HEK293T (cell line): ENCODE measurements around the gene NKG7.

Experiments used
- ARNT ChIP-seq: fragments of 450-650 bp; IDR thresholded peaks from 2 replicates; pipeline ENCODE4 v1.6.1; 2017; ENCODE audit warnings: mild to moderate bottlenecking
- BHLHE40 ChIP-seq: fragments of 450-650 bp; IDR thresholded peaks from 2 replicates; pipeline ENCODE4 v1.6.1; 2016; ENCODE audit warnings: mild to moderate bottlenecking, moderate library complexity, borderline replicate concordance
- ELF4 ChIP-seq: fragments of 450-650 bp; IDR thresholded peaks from 2 replicates; pipeline ENCODE4 v1.6.1; 2017; ENCODE audit warnings: antibody characterized with exemption
- FOXA1 ChIP-seq: fragments of 450-650 bp; IDR thresholded peaks from 2 replicates; pipeline ENCODE4 v1.6.1; 2016; ENCODE audit warnings: mild to moderate bottlenecking
- FOXM1 ChIP-seq: fragments of 450-650 bp; IDR thresholded peaks from 2 replicates; pipeline ENCODE4 v1.6.1; 2017; ENCODE audit warnings: mild to moderate bottlenecking, borderline replicate concordance
- SP1 ChIP-seq: fragments of 450-650 bp; IDR thresholded peaks from 2 replicates; pipeline ENCODE4 v1.6.1; 2017
- ZNF384 ChIP-seq: fragments of 450-650 bp; IDR thresholded peaks from 2 replicates; pipeline ENCODE4 v1.6.1; 2016

- no peak for TF ChIP-seq SP1
- no peak for TF ChIP-seq ELF4
- no peak for TF ChIP-seq ZNF384
- no peak for TF ChIP-seq FOXA1
- no peak for TF ChIP-seq FOXM1
- TF ChIP-seq BHLHE40: no peak
- TF ChIP-seq ARNT: no peak
These were observed 3.8 kb downstream of the NKG7 start, which contains the start of gene CLDND2 for GRCh38 chr19:51368366-51369282.
